IMR-90 (cell line): ENCODE measurements around the gene PFKP. TPM values are rescaled to one million over a fixed set of nuclear protein-coding genes. Genes with fewer than 3 reads are reported as not detected.
A peak's percentile ranks its signal among the peaks of the same experiment; 100 is the strongest.

Source experiments
- ATAC-seq: fragments of 200-7000 bp; cut with Tn5 transposase; 2 replicates; pipeline ENCODE4 v1.9.1; 2020; ENCODE audit warnings: low read depth, mild to moderate bottlenecking, moderate library complexity
- BruUV-seq: library from RNA; stranded (reverse); fragments of 400-500 nt; replicated peaks from 2 replicates; lab custom pipeline; 2021; lab: Mats Ljungman, UMichigan
- CTCF ChIA-PET: fragments of 300-600 bp; formaldehyde crosslinking; extraction: SDS; loops from one replicate; lab custom pipeline; 2021; ENCODE audit warnings: antibody characterized with exemption; lab: Yijun Ruan, JAX
- POLR2A ChIA-PET: fragments of 300-600 bp; sonication (Branson Sonifier 250); formaldehyde crosslinking; loops from one replicate; lab custom pipeline; 2022; ENCODE audit warnings: antibody characterized with exemption; ENCODE audit not compliant: unreplicated experiment; lab: Charles Lee
- DNase-seq: peaks from one replicate; pipeline ENCODE4 v3.0.0; 2013
- H2AFZ ChIP-seq: replicated peaks from 2 replicates; pipeline ENCODE3; 2013; ENCODE audit warnings: low read length, mild to moderate bottlenecking; ENCODE audit not compliant: poor library complexity
- H2AK5ac ChIP-seq: 2 replicates; pipeline ENCODE4 v1.6.1; 2013; ENCODE audit warnings: low read depth, low read length, inconsistent platforms
- H2AK9ac ChIP-seq: replicated peaks from 2 replicates; pipeline ENCODE3; 2013; ENCODE audit warnings: mild to moderate bottlenecking, low read depth, low read length, moderate library complexity; ENCODE audit not compliant: poor library complexity
- H2BK120ac ChIP-seq: 2 replicates; pipeline ENCODE4 v1.6.1; 2013; ENCODE audit warnings: low read depth, low read length, inconsistent platforms
- H2BK15ac ChIP-seq: 3 replicates; pipeline ENCODE4 v1.6.1; 2013; ENCODE audit warnings: low read depth, low read length, inconsistent platforms
- H2BK20ac ChIP-seq: 2 replicates; pipeline ENCODE4 v1.6.1; 2013; ENCODE audit warnings: low read depth, mild to moderate bottlenecking, inconsistent platforms, low read length, moderate library complexity
- H2BK5ac ChIP-seq: 2 replicates; pipeline ENCODE4 v1.6.1; 2013; ENCODE audit warnings: mild to moderate bottlenecking, low read depth, low read length, inconsistent platforms; ENCODE audit not compliant: poor library complexity, severe bottlenecking
- H3K14ac ChIP-seq: replicated peaks from 2 replicates; pipeline ENCODE4 v1.6.1; 2013; ENCODE audit warnings: low read depth, low read length, inconsistent platforms
- H3K18ac ChIP-seq: 2 replicates; pipeline ENCODE4 v1.6.1; 2013; ENCODE audit warnings: low read depth, low read length, control low read depth
- H3K23ac ChIP-seq: 2 replicates; pipeline ENCODE4 v1.6.1; 2013; ENCODE audit warnings: low read depth, low read length, inconsistent platforms
- H3K27ac ChIP-seq: 2 replicates; pipeline ENCODE4 v1.5.1; 2013; ENCODE audit warnings: mild to moderate bottlenecking, control low read depth, low read length; ENCODE audit not compliant: insufficient read depth
- H3K27me3 ChIP-seq: 2 replicates; pipeline ENCODE4 v1.6.1; 2013; ENCODE audit warnings: low read length; ENCODE audit not compliant: control insufficient read depth, insufficient read depth
- H3K36me3 ChIP-seq: 2 replicates; pipeline ENCODE4 v1.6.1; 2013; ENCODE audit warnings: low read length, mixed read lengths; ENCODE audit not compliant: control insufficient read depth, insufficient read depth
- H3K4ac ChIP-seq: 2 replicates; pipeline ENCODE4 v1.6.1; 2013; ENCODE audit warnings: low read depth, low read length, inconsistent platforms
- H3K4me1 ChIP-seq: 2 replicates; pipeline ENCODE4 v1.6.1; 2013; ENCODE audit warnings: low read length, mixed read lengths; ENCODE audit not compliant: control insufficient read depth, insufficient read depth
- H3K4me2 ChIP-seq: 2 replicates; pipeline ENCODE4 v1.6.1; 2013; ENCODE audit warnings: low read depth, mild to moderate bottlenecking, control low read depth, low read length, moderate library complexity
- H3K4me3 ChIP-seq: 2 replicates; pipeline ENCODE4 v1.5.1; 2013; ENCODE audit warnings: low read depth, mild to moderate bottlenecking, control low read depth, low read length, moderate library complexity; ENCODE audit not compliant: insufficient read depth
- H3K56ac ChIP-seq: 2 replicates; pipeline ENCODE4 v1.6.1; 2013; ENCODE audit warnings: low read length, inconsistent platforms; ENCODE audit not compliant: insufficient read depth; ENCODE audit errors: extremely low read depth
- H3K79me1 ChIP-seq, 2 experiments: 2 replicates each; pipeline ENCODE4 v1.6.1; 2013; ENCODE audit warnings: low read length in 2 of 2, inconsistent platforms in 1 of 2, low read depth in 1 of 2
- H3K9ac ChIP-seq: 2 replicates; pipeline ENCODE4 v1.6.1; 2013; ENCODE audit warnings: low read depth, low read length, control low read depth
- H3K9me1 ChIP-seq: 2 replicates; pipeline ENCODE4 v1.6.1; 2013; ENCODE audit warnings: low read length, inconsistent platforms; ENCODE audit not compliant: insufficient read depth
- H3K9me3 ChIP-seq: 2 replicates; pipeline ENCODE4 v1.6.1; 2013; ENCODE audit warnings: low read length; ENCODE audit not compliant: control insufficient read depth, insufficient read depth
- H4K20me1 ChIP-seq: 2 replicates; pipeline ENCODE4 v1.6.1; 2013; ENCODE audit warnings: low read length, inconsistent platforms; ENCODE audit not compliant: insufficient read depth
- H4K5ac ChIP-seq: 2 replicates; pipeline ENCODE4 v1.6.1; 2013; ENCODE audit warnings: mild to moderate bottlenecking, low read depth, low read length, control low read depth
- H4K8ac ChIP-seq, 2 experiments: 2 replicates each; pipeline ENCODE4 v1.6.1; 2013; ENCODE audit warnings: low read depth in 2 of 2, low read length in 2 of 2, control low read depth in 1 of 2, inconsistent platforms in 1 of 2
- H4K91ac ChIP-seq: 2 replicates; pipeline ENCODE4 v1.6.1; 2013; ENCODE audit warnings: low read depth, low read length, inconsistent platforms; ENCODE audit not compliant: insufficient read depth
- BHLHE40 ChIP-seq: fragments of 150-350 bp; IDR thresholded peaks from 2 replicates; pipeline ENCODE4 v1.6.1; 2016; ENCODE audit warnings: mild to moderate bottlenecking, low read depth, low read length
- CHD1 ChIP-seq: IDR thresholded peaks from 2 replicates; pipeline ENCODE4 v1.6.1; 2012; ENCODE audit warnings: low read depth, low read length, improper control_type of control experiment
- FOS ChIP-seq: fragments of 150-350 bp; IDR thresholded peaks from 2 replicates; pipeline ENCODE4 v1.6.1; 2016; ENCODE audit warnings: low read depth, low read length
- MAFK ChIP-seq: IDR thresholded peaks from 2 replicates; pipeline ENCODE4 v1.6.1; 2012; ENCODE audit warnings: low read depth, low read length, improper control_type of control experiment
- MAZ ChIP-seq: IDR thresholded peaks from 2 replicates; pipeline ENCODE4 v1.6.1; 2012; ENCODE audit warnings: low read depth, mild to moderate bottlenecking, low read length, improper control_type of control experiment, moderate library complexity, borderline replicate concordance
- MXI1 ChIP-seq: IDR thresholded peaks from 2 replicates; pipeline ENCODE4 v1.6.1; 2012; ENCODE audit warnings: low read depth, mild to moderate bottlenecking, low read length, moderate library complexity, borderline replicate concordance
- NFE2L2 ChIP-seq: fragments of 150-350 bp; IDR thresholded peaks from 2 replicates; pipeline ENCODE4 v1.6.1; 2016; ENCODE audit warnings: low read depth, mild to moderate bottlenecking, low read length
- RCOR1 ChIP-seq: IDR thresholded peaks from 2 replicates; pipeline ENCODE4 v1.6.1; 2012; ENCODE audit warnings: mild to moderate bottlenecking, low read length, improper control_type of control experiment; ENCODE audit not compliant: insufficient replicate concordance
- RFX5 ChIP-seq: IDR thresholded peaks from 2 replicates; pipeline ENCODE4 v1.8.0; 2012; ENCODE audit warnings: low read depth, mild to moderate bottlenecking, low read length, moderate library complexity
- WGBS, 2 experiments: methylation state at CpG; one replicate each; pipeline versions ENCODE4 v1.1.5 to v1.1.7; 2013; ENCODE audit warnings: missing lambda C conversion rate in 2 of 2; ENCODE audit not compliant: insufficient read length in 1 of 2; ENCODE audit errors: extremely low coverage in 2 of 2; 5-methylcytosine and 5-hydroxymethylcytosine counted together
- dilution Hi-C: fragments of 300-500 bp; cut with HindIII; formaldehyde crosslinking; loops from one replicate; pipeline ENCODE4 v1.14.3; 2018; ENCODE audit warnings: low sequenced_read_pairs; ENCODE audit not compliant: unreplicated experiment
- in situ Hi-C: fragments of 300-500 bp; cut with MboI; formaldehyde crosslinking; loops from 3 replicates; pipeline ENCODE4 v1.14.3; 2019; ENCODE audit warnings: low sequenced_read_pairs, inconsistent platforms, mixed read lengths
- intact Hi-C: fragments of 100-400 bp; cut with micrococcal nuclease; formaldehyde crosslinking; loops from 2 replicates; pipeline ENCODE4 v1.10.0; 2022
- polyA plus RNA-seq, 3 experiments: library from polyadenylated mRNA; depleted of rRNA; stranded (reverse); fragments of >200 nt; gene quantifications; 2 replicates each; pipeline ENCODE4 v1.2.3, GENCODE V29; 2012; ENCODE audit warnings: low replicate concordance in 1 of 3
- total RNA-seq: library from RNA; depleted of rRNA; stranded (reverse); fragments of >200 nt; gene quantifications from 2 replicates; pipeline ENCODE4 v1.2.3, GENCODE V29; 2012
- TF ChIP-seq, protein P1 (sequence below): fragments of 150-350 bp; IDR thresholded peaks from 2 replicates; pipeline ENCODE4 v1.6.1; 2016; ENCODE audit warnings: low read depth, mild to moderate bottlenecking, low read length, moderate library complexity, borderline replicate concordance
- TF ChIP-seq, protein P2 (sequence below): fragments of 150-350 bp; IDR thresholded peaks from 2 replicates; pipeline ENCODE4 v1.6.1; 2017; ENCODE audit warnings: mild to moderate bottlenecking, antibody characterized with exemption, low read length, low read depth

The PFKP gene
- total and polyA plus RNA-seq, 2 of the 4 experiments (the other 2 are of a cell fraction): 223 to 294 TPM

GRCh38 chr10:3179174-3179573 lies 111.8 kb downstream of the PFKP start:
- no peak overlapping the region for H2AK5ac ChIP-seq
- H3K23ac ChIP-seq: no peak overlapping the region
- H2BK15ac ChIP-seq: no peak overlapping the region
- H3K4ac ChIP-seq: no peak overlapping the region
- no TSS peak for BruUV-seq
- H2AK9ac ChIP-seq: no peak overlapping the region
- no peak overlapping the region for H2BK20ac ChIP-seq
- no peak overlapping the region for H3K18ac ChIP-seq
- CTCF ChIA-PET: no interaction called here
- no peaks in the 10 kb centered on the region for H3K9me1 ChIP-seq
- H3K9ac ChIP-seq: no peak overlapping the region
- no peaks in the 10 kb centered on the region for H4K20me1 ChIP-seq
- H2BK120ac ChIP-seq: no peak overlapping the region
- no peaks in the 10 kb centered on the region; the same call in 1 of the 2 replicates for H3K9me3 ChIP-seq
- H3K36me3 ChIP-seq: no peaks in the 10 kb centered on the region
- no peak overlapping the region for H2BK5ac ChIP-seq
- dilution Hi-C loops: no loop called here
- intact Hi-C loops: no loop called here
- H3K4me1 ChIP-seq: no peaks in the 10 kb centered on the region
- peaks cover 24% of the 10 kb centered on the region for H3K27me3 ChIP-seq
- in situ Hi-C loops: no loop called here
- TF ChIP-seq MXI1: no peak
- TF ChIP-seq, protein P1, sequence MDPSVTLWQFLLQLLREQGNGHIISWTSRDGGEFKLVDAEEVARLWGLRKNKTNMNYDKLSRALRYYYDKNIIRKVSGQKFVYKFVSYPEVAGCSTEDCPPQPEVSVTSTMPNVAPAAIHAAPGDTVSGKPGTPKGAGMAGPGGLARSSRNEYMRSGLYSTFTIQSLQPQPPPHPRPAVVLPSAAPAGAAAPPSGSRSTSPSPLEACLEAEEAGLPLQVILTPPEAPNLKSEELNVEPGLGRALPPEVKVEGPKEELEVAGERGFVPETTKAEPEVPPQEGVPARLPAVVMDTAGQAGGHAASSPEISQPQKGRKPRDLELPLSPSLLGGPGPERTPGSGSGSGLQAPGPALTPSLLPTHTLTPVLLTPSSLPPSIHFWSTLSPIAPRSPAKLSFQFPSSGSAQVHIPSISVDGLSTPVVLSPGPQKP: no peak
- TF ChIP-seq, protein P2, sequence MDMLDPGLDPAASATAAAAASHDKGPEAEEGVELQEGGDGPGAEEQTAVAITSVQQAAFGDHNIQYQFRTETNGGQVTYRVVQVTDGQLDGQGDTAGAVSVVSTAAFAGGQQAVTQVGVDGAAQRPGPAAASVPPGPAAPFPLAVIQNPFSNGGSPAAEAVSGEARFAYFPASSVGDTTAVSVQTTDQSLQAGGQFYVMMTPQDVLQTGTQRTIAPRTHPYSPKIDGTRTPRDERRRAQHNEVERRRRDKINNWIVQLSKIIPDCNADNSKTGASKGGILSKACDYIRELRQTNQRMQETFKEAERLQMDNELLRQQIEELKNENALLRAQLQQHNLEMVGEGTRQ: no peak
- no peak for TF ChIP-seq BHLHE40
- TF ChIP-seq FOS: no peak
- no peak for TF ChIP-seq RCOR1
- TF ChIP-seq NFE2L2: no peak
- no peak for TF ChIP-seq MAZ
- TF ChIP-seq CHD1: no peak
- no peak for TF ChIP-seq MAFK
- no peak for TF ChIP-seq RFX5
- no peak overlapping the region for H3K4me2 ChIP-seq
- H3K79me1 ChIP-seq: no peaks in the 10 kb centered on the region
- no peak overlapping the region for H3K56ac ChIP-seq
- ATAC-seq (no peak; the same call in 1 of the 2 replicates), DNase-seq (peak; percentile 6)
- H3K4me3 ChIP-seq: no peak overlapping the region
- H3K27ac ChIP-seq: no peak overlapping the region
- no peak overlapping the region for H4K5ac ChIP-seq
- no peak overlapping the region for H4K91ac ChIP-seq
- 80% methylated on average over 1 of the region's 5 CpGs; no CpG with 5 or more reads in 1 of the 2 experiments for WGBS, 2 experiments
- 0 out of 2 replicates have a peak overlapping the region, but pooled peaks have one; percentile 48 for H3K14ac ChIP-seq
- POLR2A ChIA-PET: no interaction called here
- no peak overlapping the region for H2AFZ ChIP-seq
- no peak overlapping the region for H4K8ac ChIP-seq
